CD4-positive, alpha-beta T cell treated with Interleukin-15 for 4 hours (primary cell): Measurements from ENCODE around the gene TBL1XR1.
"Not testable (repeated sequence)": the region's sequence is repeated elsewhere in the genome, so short reads cannot be mapped to it uniquely, and the experiment has no call there.

ENCODE experiments used
- DNase-seq: peaks from one replicate; pipeline ENCODE4 v3.0.0-alpha.2; 2020; ENCODE audit warnings: low spot score

TBL1XR1 gene

DNA sequence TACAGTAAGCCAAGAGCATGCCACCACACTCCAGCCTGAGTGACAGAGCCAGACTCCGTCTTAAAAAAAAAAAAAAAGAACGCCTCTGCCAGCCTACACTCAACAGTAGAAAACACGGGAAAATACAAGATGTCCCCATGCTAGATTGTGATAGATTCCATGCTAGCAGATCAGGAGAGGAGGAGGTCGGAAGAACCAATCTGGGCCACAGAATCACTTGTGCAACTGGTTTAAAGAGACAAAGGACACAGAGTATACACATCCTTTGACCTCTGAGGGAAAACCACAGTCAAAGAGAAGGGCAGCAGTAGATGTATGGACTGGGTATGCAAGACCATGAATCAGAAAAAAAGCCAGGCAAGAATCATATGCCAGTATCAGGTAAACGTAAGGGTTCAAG, 15.9 kb downstream of the TBL1XR1 start:
- no peak for DNase-seq

GRCh38 chr3:177180506-177180905, 16.8 kb downstream of the TBL1XR1 start:
- no peak for DNase-seq

DNA sequence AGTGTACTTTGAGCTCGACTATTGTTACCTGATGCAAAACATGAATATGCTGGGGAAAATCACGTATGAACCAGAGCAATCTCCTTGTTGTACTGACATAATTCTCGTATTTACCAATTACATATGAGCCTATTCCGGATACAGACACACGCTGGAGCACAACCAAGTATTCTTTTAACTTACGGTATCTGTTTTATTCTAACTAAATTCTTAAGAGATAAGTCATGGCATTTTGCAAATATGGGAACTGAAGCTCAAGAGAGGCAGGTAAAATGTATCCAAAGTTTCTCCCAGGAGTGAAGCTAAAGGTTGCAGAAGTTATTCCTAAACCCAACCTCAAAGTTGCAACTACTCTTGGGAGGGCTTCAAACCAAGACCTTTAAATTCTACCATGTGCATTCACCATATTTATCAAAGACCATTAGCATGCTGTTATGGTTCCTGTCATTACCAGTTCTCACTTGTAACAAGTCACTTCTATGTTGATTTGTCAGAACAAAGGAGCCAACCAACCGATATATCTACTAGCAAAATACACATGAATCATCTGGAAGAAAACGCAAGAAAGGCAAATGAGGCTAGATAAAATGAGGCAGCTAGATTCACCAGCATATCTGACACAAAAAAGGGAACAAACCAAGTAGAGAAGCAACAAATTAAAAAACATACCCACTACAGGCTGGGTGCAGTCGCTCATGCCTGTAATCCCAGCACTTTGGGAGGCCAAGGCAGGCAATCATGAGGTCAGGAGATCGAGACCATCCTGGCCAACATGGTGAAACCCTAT, 17.8 kb downstream of the TBL1XR1 start:
- no peak for DNase-seq

- DNase-seq: no peak
Measured at GRCh38 chr3:177177749-177178221, 19.5 kb downstream of the TBL1XR1 start.

GRCh38 chr3:177174607-177175170, 22.6 kb downstream of the TBL1XR1 start:
- DNase-seq: no peak

- no peak for DNase-seq
Measured at GRCh38 chr3:177169936-177170722, 27.2 kb downstream of the TBL1XR1 start.

DNA sequence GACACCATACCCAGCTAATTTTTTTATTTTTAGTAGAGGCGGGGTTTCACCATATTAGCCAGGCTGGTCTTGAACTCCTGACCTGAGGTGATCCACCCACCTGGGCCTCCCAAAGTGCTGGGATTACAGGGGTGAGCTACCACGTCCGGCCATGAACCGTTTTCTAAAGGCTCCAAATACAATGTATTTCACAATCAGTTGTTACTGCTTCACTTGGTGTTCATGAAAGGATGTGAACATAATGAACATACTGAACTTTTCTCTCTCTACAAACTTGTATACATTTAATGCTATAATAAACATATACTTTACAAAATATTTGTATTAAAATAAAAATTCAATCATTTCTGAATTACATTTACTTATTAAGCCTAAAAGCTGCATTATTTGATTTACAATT, 28.9 kb downstream of the TBL1XR1 start:
- no peak for DNase-seq

DNA sequence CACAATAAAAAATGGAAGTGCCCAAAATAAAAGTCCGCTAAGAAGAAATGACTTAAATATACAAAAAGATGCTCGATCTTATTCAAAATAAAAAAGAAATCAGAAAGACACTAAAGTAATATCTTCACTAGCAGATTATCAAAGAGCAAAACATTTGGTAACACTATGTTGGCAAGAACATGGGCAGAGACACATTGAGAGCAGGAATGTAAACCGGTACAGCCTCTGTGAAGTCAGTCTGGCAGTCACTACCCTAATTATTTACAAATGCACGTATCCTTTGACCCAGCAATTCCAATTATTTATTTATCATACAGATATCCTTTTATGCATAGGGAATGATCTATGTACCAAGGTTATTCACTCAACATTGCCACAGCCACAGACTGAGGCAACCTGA, 34.5 kb downstream of the TBL1XR1 start:
- no peak for DNase-seq

- not testable (repeated sequence) for DNase-seq
Measured at GRCh38 chr3:177161603-177162002, 35.7 kb downstream of the TBL1XR1 start.

DNA sequence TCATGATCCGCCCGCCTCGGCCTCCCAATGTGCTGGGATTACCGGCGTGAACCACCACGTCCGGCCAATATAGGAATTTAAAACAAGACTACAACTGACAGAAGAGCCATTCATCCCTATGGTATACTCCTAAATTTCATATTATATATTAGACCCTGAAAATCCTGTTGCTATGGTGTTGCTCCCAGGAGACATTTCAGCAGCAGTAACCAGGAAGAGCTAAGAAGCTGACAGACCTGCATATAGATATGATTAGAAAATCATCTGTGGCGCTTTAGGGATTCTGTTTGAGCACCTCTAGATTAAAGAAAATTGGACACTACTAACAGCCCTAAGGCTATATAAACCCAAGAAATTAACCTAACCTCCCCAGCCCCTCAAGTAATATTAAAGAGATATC, 38.8 kb downstream of the TBL1XR1 start:
- no peak for DNase-seq

- DNase-seq: no peak
Measured at GRCh38 chr3:177157492-177157891, 39.8 kb downstream of the TBL1XR1 start.

- no peak for DNase-seq
Measured at GRCh38 chr3:177154733-177155132, 42.5 kb downstream of the TBL1XR1 start.

- peak; percentile 65 for DNase-seq
Measured at GRCh38 chr3:177150970-177151627, 46.2 kb downstream of the TBL1XR1 start.

GRCh38 chr3:177150218-177150916, 46.9 kb downstream of the TBL1XR1 start:
- no peak for DNase-seq

GRCh38 chr3:177149106-177149505, 48.2 kb downstream of the TBL1XR1 start:
- no peak for DNase-seq

DNA sequence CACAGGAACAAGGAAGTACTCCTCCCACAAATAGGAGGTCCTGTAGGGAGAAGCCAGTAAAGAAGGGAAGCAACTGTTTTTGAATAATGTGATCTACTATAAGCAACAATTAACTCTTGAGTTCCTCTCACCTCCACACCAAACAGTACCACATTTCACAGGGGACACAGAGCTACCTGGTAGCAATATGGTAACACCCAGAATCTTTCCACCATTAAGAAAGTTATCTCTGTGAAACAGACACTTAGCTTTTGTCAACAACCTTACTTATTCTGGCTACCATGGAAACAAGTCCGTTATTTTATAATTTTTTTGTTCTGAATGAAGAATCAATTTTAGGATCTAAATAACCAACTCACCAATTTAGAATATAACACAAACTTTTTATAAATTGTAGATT, 49.5 kb downstream of the TBL1XR1 start:
- DNase-seq: no peak

- peak; percentile 38 for DNase-seq
Measured at GRCh38 chr3:177146646-177147045, 50.6 kb downstream of the TBL1XR1 start.

DNA sequence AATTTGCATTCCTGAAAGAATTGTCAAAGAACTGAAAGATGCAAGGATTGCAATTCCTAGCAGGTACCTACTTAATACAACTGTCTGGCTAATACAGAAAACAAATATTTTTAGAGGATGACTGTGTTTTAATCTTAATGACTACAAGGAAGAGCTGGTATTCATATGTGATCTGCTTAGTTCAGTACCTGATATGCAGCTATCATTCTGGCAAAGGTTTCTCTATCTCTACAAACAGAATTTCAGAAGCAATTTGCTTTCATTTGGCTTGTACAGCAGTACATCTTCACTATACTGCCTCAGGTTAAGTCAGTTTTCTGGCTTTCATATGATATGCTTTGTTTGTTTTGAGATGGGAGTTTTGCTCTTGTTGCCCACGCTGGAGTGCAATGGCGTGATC, 51.3 kb downstream of the TBL1XR1 start:
- DNase-seq: no peak

- DNase-seq: no peak
Measured at GRCh38 chr3:177145381-177145780, 51.9 kb downstream of the TBL1XR1 start.

- peak; percentile 61 for DNase-seq
Measured at GRCh38 chr3:177144922-177145321, 52.4 kb downstream of the TBL1XR1 start.

GRCh38 chr3:177141899-177142646, 55.2 kb downstream of the TBL1XR1 start:
- peak; percentile 48 for DNase-seq
